ENCODE results near the gene CENPH. TPM values are rescaled to one million over a fixed set of nuclear protein-coding genes. Genes with fewer than 3 reads are reported as not detected.

The CENPH gene, protein sequence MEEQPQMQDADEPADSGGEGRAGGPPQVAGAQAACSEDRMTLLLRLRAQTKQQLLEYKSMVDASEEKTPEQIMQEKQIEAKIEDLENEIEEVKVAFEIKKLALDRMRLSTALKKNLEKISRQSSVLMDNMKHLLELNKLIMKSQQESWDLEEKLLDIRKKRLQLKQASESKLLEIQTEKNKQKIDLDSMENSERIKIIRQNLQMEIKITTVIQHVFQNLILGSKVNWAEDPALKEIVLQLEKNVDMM
- total RNA-seq (2021; fragmentation: NEBNext Ultra II Directional; extraction: Animal tissue kit (Norgen Biotek cat#: 25700)) (75.7 and 82.8 TPM in 2 replicates), polyA plus RNA-seq (2011; rRNA removed) (69.0 and 72.2 TPM in 2 replicates), polyA minus RNA-seq (2011; rRNA and poly(A)+ RNA removed) (5.4 and 6.4 TPM in 2 replicates)
- 69.9 TPM for polyA plus RNA-seq (2011; cell fraction: cytosol; rRNA removed)
- 25.3 TPM for polyA plus RNA-seq (2011; cell fraction: nucleus; rRNA removed)
- polyA plus RNA-seq (2012, experiment 1 of 2), result 45.3 to 56.4 TPM (median 52.1 TPM) in 4 replicates
- polyA plus RNA-seq (2012, experiment 2 of 2), result 73.3 TPM
- polyA plus RNA-seq (2013, experiment 1 of 2), result 65.3 TPM
- polyA plus RNA-seq (2013, experiment 2 of 2), result 64.6 TPM
- polyA minus RNA-seq (2011; cell fraction: cytosol; rRNA and poly(A)+ RNA removed), result 22.3 TPM
- 25.9 TPM for polyA minus RNA-seq (2011; cell fraction: nucleus; rRNA and poly(A)+ RNA removed)
- long read RNA-seq, experiment 1, transcript CENPH-201 (9 exons, 1,389 nt), result major isoform, 57 of 96 reads
- long read RNA-seq, experiment 1, partial matches to known transcripts, result 26 of 96 reads
- long read RNA-seq, experiment 1, other reads (novel, unspliced or antisense), result 9 of 96 reads
- long read RNA-seq, experiment 2, result 0 reads

DNA sequence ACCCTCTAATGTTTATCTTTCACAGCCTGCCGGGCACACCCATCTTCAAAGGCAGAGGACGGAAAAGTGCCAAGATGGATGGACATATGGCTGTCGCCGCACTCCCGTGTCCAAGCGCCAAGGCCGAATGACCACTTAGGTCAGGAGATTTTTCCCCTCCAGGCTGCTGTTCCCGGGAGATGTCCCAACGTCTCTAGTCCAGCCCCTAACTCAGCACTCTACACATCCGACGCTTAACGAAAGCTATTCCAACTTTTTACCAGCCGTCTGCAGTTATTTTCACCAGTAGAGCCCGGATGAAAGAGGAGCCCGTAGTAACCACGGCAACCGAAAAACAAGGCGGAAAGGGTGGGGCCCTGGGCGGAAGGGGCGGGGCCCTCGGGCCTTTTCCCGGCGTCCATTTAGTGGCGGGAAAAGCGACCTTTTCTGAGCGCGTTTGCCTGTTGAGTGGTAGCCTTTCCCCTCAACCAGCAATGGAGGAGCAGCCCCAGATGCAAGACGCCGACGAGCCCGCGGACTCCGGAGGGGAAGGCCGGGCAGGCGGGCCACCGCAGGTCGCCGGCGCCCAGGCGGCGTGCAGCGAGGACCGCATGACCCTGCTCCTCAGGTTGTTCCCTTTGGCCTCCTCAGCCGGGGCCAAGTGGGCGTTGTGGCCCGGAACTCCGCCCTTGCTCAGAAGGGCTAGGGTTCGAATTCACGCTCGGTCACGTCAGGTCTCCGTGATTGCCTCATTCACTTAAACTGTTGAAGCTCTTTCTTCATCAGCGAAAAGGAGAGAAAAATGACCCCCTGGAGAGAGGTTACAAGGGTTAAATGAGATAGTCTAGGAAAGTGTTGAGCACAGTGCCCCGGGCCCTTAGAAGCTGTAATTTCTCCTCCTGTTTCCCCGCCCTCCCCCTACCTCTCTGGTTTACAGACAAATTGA lies at the start of gene CENPH:
TSS of gene CENPH (plus strand) at position 422 of the 925 bp plus-strand sequence. CDS start at position 474, 52 bp downstream.
- H3K9me3 ChIP-seq (ENCODE audit: insufficient read depth in 2 of 2, low read depth in 1 of 2, low read length in 1 of 2), result no peaks in the 10 kb centered on the region
- ChIA-PET CTCF (ENCODE audit: partially characterized antibody) (interaction anchor here (1.1 to 1.7 kb wide), 5 partner anchors 12 to 183 kb away, joined by 3 to 6 read pairs (median 4); partner anchors contain the start of gene SLC30A5), POLR2A (ENCODE audit: partially characterized antibody) (interaction anchor here (0.6 to 3.9 kb wide), 35 partner anchors 7 to 226 kb away, joined by 3 to 34 read pairs (median 5); partner anchors contain the start of genes CCNB1, CDK7, MARVELD2 and SLC30A5)
- H3K4me3 ChIP-seq (ENCODE audit: extremely low read depth in 1 of 4, insufficient read depth in 2 of 4, low read depth in 3 of 4, low read length in 4 of 4), result peak within 1 kb of the TSS; percentile 84 to 96 (median 92)
- peaks cover 8% of the 10 kb centered on the region; the same call in 1 of the 2 replicates for H3K23me2 ChIP-seq (ENCODE audit: low read depth, low read length)
- no peak within 1 kb of the TSS for H3K14ac ChIP-seq (ENCODE audit: insufficient read length)
- no peak within 1 kb of the TSS for H3K4ac ChIP-seq (replicated peaks; ENCODE audit: insufficient read length, low read depth, low read length)
- peak within 1 kb of the TSS; percentile 97 for H3K18ac ChIP-seq (ENCODE audit: extremely low read depth, low read length)
- no peak within 1 kb of the TSS for H2BK20ac ChIP-seq (ENCODE audit: low read length)
- H2AK5ac ChIP-seq (ENCODE audit: low read depth, low read length), result 0 out of 2 replicates have a peak within 1 kb of the TSS, but pooled peaks have one; percentile 24
- H3K9ac ChIP-seq (replicated peaks in 1 of 4; ENCODE audit: extremely low read depth in 1 of 4, low read depth in 3 of 4, low read length in 3 of 4), result peak within 1 kb of the TSS; percentile 97 to 99 (median 99)
- 1% methylated on average over 48 of the region's 55 CpGs; no CpG with 5 or more reads in 1 of the 2 experiments for WGBS, 2 experiments (ENCODE audit: extremely low coverage in 1 of 2, insufficient coverage in 1 of 2, insufficient read length in 1 of 2, insufficient replicate concordance in 2 of 2, low coverage in 1 of 2, low lambda C conversion rate in 2 of 2, missing lambda C conversion rate in 1 of 2)
- H2BK12ac ChIP-seq (ENCODE audit: low read depth, low read length), result peak within 1 kb of the TSS; percentile 60; the same call in 1 of the 2 replicates
- H2AFZ ChIP-seq (ENCODE audit: low read length), result peak within 1 kb of the TSS; percentile 99
- no peak within 1 kb of the TSS for H3K23ac ChIP-seq (ENCODE audit: insufficient read length)
- peak within 1 kb of the TSS; percentile 81 to 86 for H3K4me2 ChIP-seq (ENCODE audit: insufficient read depth in 1 of 2, low read depth in 2 of 2, low read length in 2 of 2)
- H2BK120ac ChIP-seq (replicated peaks; ENCODE audit: low read depth, low read length), result no peak within 1 kb of the TSS
- H3K27me3 ChIP-seq (replicated peaks in 1 of 4; ENCODE audit: control insufficient read depth in 3 of 4, extremely low read depth in 1 of 4, insufficient read depth in 3 of 4, low read length in 3 of 4), result no peaks in the 10 kb centered on the region
- no peak within 1 kb of the TSS for H4K91ac ChIP-seq (replicated peaks; ENCODE audit: insufficient read length, low read length)
- H4K5ac ChIP-seq (ENCODE audit: insufficient read length, low read depth, low read length), result peak within 1 kb of the TSS; percentile 94
- peaks cover 7 to 30% (median 17%) of the 10 kb centered on the region in 4 experiments for H3K36me3 ChIP-seq (ENCODE audit: control insufficient read depth in 2 of 4, insufficient read depth in 4 of 4, low read length in 3 of 4)
- H4K8ac ChIP-seq (ENCODE audit: extremely low read depth, insufficient read depth, low read length), result peak within 1 kb of the TSS; percentile 100
- FAIRE-seq (peak; percentile 48), DNase-seq (ENCODE audit: low read depth in 1 of 2, low spot score in 2 of 2) (peak; percentile 54 to 98)
- no peak within 1 kb of the TSS for H2BK15ac ChIP-seq (ENCODE audit: low read length)
- peaks cover 0 to 13% of the 10 kb centered on the region in 2 experiments; a peak in 1 of 4 replicates for H3K79me2 ChIP-seq (ENCODE audit: control insufficient read depth in 1 of 2, insufficient read depth in 2 of 2, low read length in 2 of 2)
- H3K27ac ChIP-seq (ENCODE audit: low read depth, low read length), result peak within 1 kb of the TSS; percentile 98
- H3K4me1 ChIP-seq (replicated peaks in 1 of 4; ENCODE audit: control insufficient read depth in 3 of 4, insufficient read depth in 4 of 4, low read length in 3 of 4), result no peaks in the 10 kb centered on the region
- no peaks in the 10 kb centered on the region for H4K20me1 ChIP-seq (replicated peaks in 1 of 2; ENCODE audit: control insufficient read depth in 1 of 2, insufficient read depth in 2 of 2, low read length in 2 of 2)
- peak within 1 kb of the TSS; percentile 92 for H3K56ac ChIP-seq (replicated peaks; ENCODE audit: insufficient read length, low read depth, low read length)
- peak within 1 kb of the TSS; percentile 91 for H2BK5ac ChIP-seq (ENCODE audit: low read depth, low read length)
- H3K79me1 ChIP-seq (ENCODE audit: low read depth, low read length), result peaks cover 3% of the 10 kb centered on the region
- TF ChIP-seq POLR2A (IDR thresholded peaks at IDR 0.05; ENCODE audit: control extremely low read depth in 1 of 2, low read depth in 2 of 2, low read length in 2 of 2) (peak; percentile 87 to 97), CEBPB (IDR thresholded peaks at IDR 0.05; ENCODE audit: low read depth, low read length) (peak; percentile 87), CHD1 (IDR thresholded peaks at IDR 0.05; ENCODE audit: low read depth, low read length) (peak; percentile 43; the same call in 1 of the 2 replicates), NANOG (IDR thresholded peaks at IDR 0.05; ENCODE audit: insufficient read depth, low read depth, low read length, poor library complexity, severe bottlenecking) (no peak), TAF7 (optimal IDR thresholded peaks at IDR 0.05; ENCODE audit: borderline replicate concordance, low read depth, low read length) (peak; percentile 71)
- TF ChIP-seq, protein P1, sequence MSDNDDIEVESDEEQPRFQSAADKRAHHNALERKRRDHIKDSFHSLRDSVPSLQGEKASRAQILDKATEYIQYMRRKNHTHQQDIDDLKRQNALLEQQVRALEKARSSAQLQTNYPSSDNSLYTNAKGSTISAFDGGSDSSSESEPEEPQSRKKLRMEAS (IDR thresholded peaks at IDR 0.05), result peak; percentile 80

Measured in H1 (cell line).